Endothelial cell (in vitro differentiated cells): Measurements from ENCODE around the gene LRRC59. TPM values are rescaled to one million over a fixed set of nuclear protein-coding genes. Genes with fewer than 3 reads are reported as not detected.

Experiments
- DNase-seq: peaks from one replicate; pipeline ENCODE4 v3.0.0; 2021; ENCODE audit warnings: low spot score
- H3K27ac Mint-ChIP-seq: one replicate; pipeline ENCODE4 v1.8.0; 2021; ENCODE audit warnings: mixed read lengths, inconsistent platforms; ENCODE audit not compliant: unreplicated experiment
- H3K27me3 Mint-ChIP-seq: one replicate; pipeline ENCODE4 v1.8.0; 2021; ENCODE audit warnings: mild to moderate bottlenecking, moderate library complexity, mixed read lengths, inconsistent platforms; ENCODE audit not compliant: unreplicated experiment
- H3K36me3 Mint-ChIP-seq: one replicate; pipeline ENCODE4 v1.8.0; 2021; ENCODE audit warnings: mild to moderate bottlenecking, low read depth, mixed read lengths, inconsistent platforms; ENCODE audit not compliant: unreplicated experiment
- H3K4me1 Mint-ChIP-seq: one replicate; pipeline ENCODE4 v1.8.0; 2021; ENCODE audit warnings: mild to moderate bottlenecking, mixed read lengths, inconsistent platforms; ENCODE audit not compliant: unreplicated experiment
- H3K4me3 Mint-ChIP-seq: one replicate; pipeline ENCODE4 v1.8.0; 2021; ENCODE audit warnings: mild to moderate bottlenecking, mixed read lengths, inconsistent platforms; ENCODE audit not compliant: unreplicated experiment
- H3K9me3 Mint-ChIP-seq: one replicate; pipeline ENCODE4 v1.8.0; 2021; ENCODE audit warnings: mixed read lengths, inconsistent platforms; ENCODE audit not compliant: unreplicated experiment
- CTCF ChIP-seq: fragments of 200-600 bp; sonication (generic); IDR thresholded peaks from one replicate; pipeline ENCODE4 v1.5.0; 2021; ENCODE audit warnings: antibody characterized with exemption; ENCODE audit not compliant: unreplicated experiment
- total RNA-seq: library from RNA; stranded (reverse); fragmentation: NEBNext Ultra II Directional; extraction: Animal tissue kit (Norgen Biotek cat#: 25700); gene quantifications from one replicate; pipeline ENCODE4 v1.2.1, GENCODE V29; 2021; ENCODE audit not compliant: unreplicated experiment

Gene LRRC59
- total RNA-seq, 1 donor from 2014 or later, result 64.2 TPM

- Mint-ChIP-seq H3K27me3 (peaks cover 10% of the 10 kb centered on the region), H3K9me3 (no peaks in the 10 kb centered on the region), H3K4me3 (no peak overlapping the region), H3K36me3 (peaks cover 20% of the 10 kb centered on the region), H3K27ac (no peak overlapping the region), H3K4me1 (peaks cover 9% of the 10 kb centered on the region)
- DNase-seq, result no peak
- TF ChIP-seq CTCF, result no peak
Observed at GRCh38 chr17:50354776-50355175, 42.5 kb downstream of the LRRC59 start.

- H3K9me3 Mint-ChIP-seq, result no peaks in the 10 kb centered on the region
- H3K4me3 Mint-ChIP-seq, result no peak overlapping the region
- TF ChIP-seq CTCF, result no peak
- no peak overlapping the region for H3K27ac Mint-ChIP-seq
- peaks cover 10% of the 10 kb centered on the region for H3K27me3 Mint-ChIP-seq
- no peak for DNase-seq
- H3K36me3 Mint-ChIP-seq, result peaks cover 19% of the 10 kb centered on the region
- H3K4me1 Mint-ChIP-seq, result peaks cover 8% of the 10 kb centered on the region
Observed at GRCh38 chr17:50354198-50354597, 43.1 kb downstream of the LRRC59 start.

- no peak for DNase-seq
- Mint-ChIP-seq H3K9me3 (no peaks in the 10 kb centered on the region), H3K36me3 (peaks cover 15% of the 10 kb centered on the region), H3K4me1 (peaks cover 9% of the 10 kb centered on the region), H3K27ac (no peak overlapping the region), H3K4me3 (peak overlapping the region; percentile 53), H3K27me3 (peaks cover 10% of the 10 kb centered on the region)
- TF ChIP-seq CTCF, result no peak
Observed at GRCh38 chr17:50353600-50354195, 43.6 kb downstream of the LRRC59 start.

- peaks cover 17% of the 10 kb centered on the region for H3K36me3 Mint-ChIP-seq
- H3K4me1 Mint-ChIP-seq, result peaks cover 16% of the 10 kb centered on the region
- peak overlapping the region; percentile 53 for H3K4me3 Mint-ChIP-seq
- TF ChIP-seq CTCF, result no peak
- no peak for DNase-seq
- H3K27me3 Mint-ChIP-seq, result peaks cover 15% of the 10 kb centered on the region
- peak overlapping the region; percentile 61 for H3K27ac Mint-ChIP-seq
- H3K9me3 Mint-ChIP-seq, result no peaks in the 10 kb centered on the region
Observed at GRCh38 chr17:50352693-50353599, 44.4 kb downstream of the LRRC59 start.
